Ramos (cell line): Measurements from ENCODE around the gene TFAP2E.
"Not testable (repeated sequence)": the region's sequence is repeated elsewhere in the genome, so short reads cannot be mapped to it uniquely, and the experiment has no call there.

Experiments
- in situ Hi-C: fragments of 300-500 bp; cut with MboI; formaldehyde crosslinking; loops from one replicate; pipeline ENCODE4 v1.14.3; 2022; ENCODE audit warnings: low sequenced_read_pairs; ENCODE audit not compliant: unreplicated experiment

TFAP2E gene

GRCh38 chr1:35570589-35571137 lies 2.5 kb upstream of the TFAP2E start:
- in situ Hi-C loops: no loop called here

- in situ Hi-C loops: no loop called here
Measured at GRCh38 chr1:35571263-35571662, 1.9 kb upstream of the TFAP2E start.

GRCh38 chr1:35572296-35572695 lies 818 bp upstream of the TFAP2E start:
- in situ Hi-C loops: no loop called here

- in situ Hi-C loops: no loop called here
Measured at GRCh38 chr1:35574125-35574654, 1.1 kb downstream of the TFAP2E start.

- in situ Hi-C loops: no loop called here
Measured at GRCh38 chr1:35574655-35575415, 1.7 kb downstream of the TFAP2E start.

GRCh38 chr1:35575416-35575958 lies 2.4 kb downstream of the TFAP2E start:
- in situ Hi-C loops: no loop called here

- in situ Hi-C loops: no loop called here
Measured at GRCh38 chr1:35576061-35576765, 3.1 kb downstream of the TFAP2E start.

- in situ Hi-C loops: not testable (repeated sequence)
Measured at GRCh38 chr1:35576766-35577070, 3.6 kb downstream of the TFAP2E start.

- in situ Hi-C loops: no loop called here
Measured at GRCh38 chr1:35577071-35577998, 4.2 kb downstream of the TFAP2E start.

- in situ Hi-C loops: no loop called here
Measured at GRCh38 chr1:35580949-35581388, 7.9 kb downstream of the TFAP2E start.

GRCh38 chr1:35581621-35582020 lies 8.5 kb downstream of the TFAP2E start:
- in situ Hi-C loops: not testable (repeated sequence)

GRCh38 chr1:35585281-35585680 lies 12.2 kb downstream of the TFAP2E start:
- in situ Hi-C loops: no loop called here

- in situ Hi-C loops: not testable (repeated sequence)
Measured at GRCh38 chr1:35585805-35586204, 12.7 kb downstream of the TFAP2E start.

- in situ Hi-C loops: no loop called here
Measured at GRCh38 chr1:35586808-35587207, 13.7 kb downstream of the TFAP2E start.

- in situ Hi-C loops: no loop called here
Measured at GRCh38 chr1:35587736-35588135, 14.6 kb downstream of the TFAP2E start.

GRCh38 chr1:35588197-35588910 lies 15.2 kb downstream of the TFAP2E start:
- in situ Hi-C loops: no loop called here

- in situ Hi-C loops: no loop called here
Measured at GRCh38 chr1:35589516-35590427, 16.7 kb downstream of the TFAP2E start.

- in situ Hi-C loops: no loop called here
Measured at GRCh38 chr1:35590476-35591040, 17.4 kb downstream of the TFAP2E start.
